ENCODE data around the gene NDUFB6.
A peak's percentile ranks its signal among the peaks of the same experiment; 100 is the strongest.

NDUFB6 gene

GRCh38 chr9:32596096-32596865 is 23.3 kb upstream of the NDUFB6 start:
- DNase-seq (ENCODE audit: low spot score), result no peak
- in situ Hi-C loops (cut with MboI; ENCODE audit: low pct_unique_long_range_greater_than_20kb, low sequenced_read_pairs, unreplicated experiment), result no loop called here
- no peak for TF ChIP-seq CTCF (IDR thresholded peaks at IDR 0.05; ENCODE audit: extremely low read depth, insufficient read depth, missing control alignments)

DNA sequence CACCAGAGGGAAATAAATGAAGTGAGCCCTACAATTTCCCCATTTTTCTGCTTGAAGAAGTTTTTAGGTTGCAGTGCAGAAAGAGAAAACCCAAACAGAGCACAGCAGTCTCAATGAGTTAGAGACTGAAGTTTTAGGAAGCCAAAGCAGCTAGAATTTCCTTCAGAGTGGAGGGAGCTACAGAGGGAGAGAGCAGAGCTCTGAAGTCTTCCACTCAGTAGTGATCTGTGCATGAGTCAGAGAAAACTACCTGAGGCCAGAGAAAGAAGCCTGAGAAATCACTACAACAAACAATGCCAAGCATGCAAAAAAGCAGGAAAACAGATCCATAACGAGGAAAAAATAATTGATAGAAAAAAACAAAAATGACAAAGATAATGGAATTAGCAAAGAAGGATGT is 17.9 kb upstream of the NDUFB6 start:
- in situ Hi-C loops (cut with MboI; ENCODE audit: low pct_unique_long_range_greater_than_20kb, low sequenced_read_pairs, unreplicated experiment), result no loop called here
- no peak for DNase-seq (ENCODE audit: low spot score)

GRCh38 chr9:32590476-32590875 is 17.5 kb upstream of the NDUFB6 start:
- in situ Hi-C loops (cut with MboI; ENCODE audit: low pct_unique_long_range_greater_than_20kb, low sequenced_read_pairs, unreplicated experiment), result no loop called here
- TF ChIP-seq CTCF (IDR thresholded peaks at IDR 0.05; ENCODE audit: extremely low read depth, insufficient read depth, missing control alignments), result no peak
- DNase-seq (ENCODE audit: low spot score), result no peak

More for the DNA sequence above, 17.9 kb upstream of the NDUFB6 start:
- TF ChIP-seq CTCF (IDR thresholded peaks at IDR 0.05; ENCODE audit: extremely low read depth, insufficient read depth, missing control alignments), result no peak

- peak; percentile 54 for DNase-seq (ENCODE audit: low spot score)
- peak; percentile 54 for TF ChIP-seq CTCF (IDR thresholded peaks at IDR 0.05; ENCODE audit: extremely low read depth, insufficient read depth, missing control alignments)
- in situ Hi-C loops (cut with MboI; ENCODE audit: low pct_unique_long_range_greater_than_20kb, low sequenced_read_pairs, unreplicated experiment), result no loop called here
These were observed 16.2 kb upstream of the NDUFB6 start for GRCh38 chr9:32589083-32589723.

DNA sequence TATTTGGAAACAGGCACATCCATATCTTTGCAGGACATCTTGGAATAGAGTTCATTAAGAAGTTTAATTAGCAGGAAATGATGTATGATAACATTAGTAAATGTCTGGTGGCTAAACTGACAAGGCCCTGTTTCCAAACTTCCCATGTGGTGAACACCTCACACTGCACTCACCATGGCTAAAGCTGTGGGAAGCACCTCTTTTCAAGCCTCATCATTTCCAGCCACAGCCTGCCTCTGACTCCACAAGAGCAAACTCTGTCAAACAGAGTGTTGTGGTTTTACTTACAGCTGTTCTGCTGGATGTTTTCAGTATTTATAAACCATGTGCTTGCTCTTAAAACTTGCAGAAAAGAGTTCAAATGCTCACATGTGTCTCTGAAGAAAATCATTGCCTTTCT is 14.9 kb upstream of the NDUFB6 start:
- in situ Hi-C loops (cut with MboI; ENCODE audit: low pct_unique_long_range_greater_than_20kb, low sequenced_read_pairs, unreplicated experiment), result no loop called here
- TF ChIP-seq CTCF (IDR thresholded peaks at IDR 0.05; ENCODE audit: extremely low read depth, insufficient read depth, missing control alignments), result no peak
- DNase-seq (ENCODE audit: low spot score), result no peak

- DNase-seq (ENCODE audit: low spot score), result no peak
- TF ChIP-seq CTCF (IDR thresholded peaks at IDR 0.05; ENCODE audit: extremely low read depth, insufficient read depth, missing control alignments), result no peak
- in situ Hi-C loops (cut with MboI; ENCODE audit: low pct_unique_long_range_greater_than_20kb, low sequenced_read_pairs, unreplicated experiment), result no loop called here
These were observed 11.8 kb upstream of the NDUFB6 start for GRCh38 chr9:32584784-32585183.

Data from GM13977 (cell line).